HepG2 (cell line): ENCODE measurements around the gene SUN5. TPM values are rescaled to one million over a fixed set of nuclear protein-coding genes. Genes with fewer than 3 reads are reported as not detected.

Experiments used
- CTCF ChIP-seq: sonication (generic); formaldehyde crosslinking; IDR thresholded peaks from 2 replicates; pipeline ENCODE4 v1.5.0; 2020; ENCODE audit warnings: mild to moderate bottlenecking, missing genetic modification reagents, moderate library complexity
- E2F5 ChIP-seq: sonication (generic); formaldehyde crosslinking; conservative IDR thresholded peaks from 2 replicates; pipeline ENCODE4 v1.4.0; 2020; ENCODE audit warnings: missing genetic modification reagents
- EEA1 ChIP-seq: sonication (generic); formaldehyde crosslinking; IDR thresholded peaks from 2 replicates; pipeline ENCODE4 v1.5.1; 2020; ENCODE audit warnings: mild to moderate bottlenecking, missing genetic modification reagents, borderline replicate concordance
- ELF3 ChIP-seq: IDR thresholded peaks from 2 replicates; pipeline ENCODE4 v1.6.1; 2016; ENCODE audit warnings: missing genetic modification reagents, missing compliant biosample characterization
- FOXP1 ChIP-seq, 2 experiments: fragments of 450-650 bp in 1 of 2; IDR thresholded peaks; 2 replicates each; pipeline ENCODE4 v1.6.1; 2017 to 2018; ENCODE audit warnings: antibody characterized with exemption in 1 of 2
- GABPA ChIP-seq, 2 experiments: IDR thresholded peaks; 2 replicates each; pipeline ENCODE4 v1.6.1; 2011 to 2016; ENCODE audit warnings: low read depth in 2 of 2, low read length in 1 of 2, missing biosample characterization in 1 of 2, missing genetic modification characterization in 1 of 2
- NR0B2 ChIP-seq: sonication (generic); formaldehyde crosslinking; IDR thresholded peaks from 2 replicates; pipeline ENCODE4 v1.4.0; 2020; ENCODE audit warnings: mild to moderate bottlenecking, missing genetic modification reagents
- POGK ChIP-seq: sonication (generic); formaldehyde crosslinking; conservative IDR thresholded peaks from 2 replicates; pipeline ENCODE4 v1.8.0; 2022; ENCODE audit warnings: mild to moderate bottlenecking, moderate library complexity, missing genetic modification reagents
- RAD21 ChIP-seq: fragments of 450-650 bp; formaldehyde crosslinking; IDR thresholded peaks from 2 replicates; pipeline ENCODE4 v1.5.0; 2020; ENCODE audit warnings: mild to moderate bottlenecking
- SP140L ChIP-seq: sonication (generic); formaldehyde crosslinking; IDR thresholded peaks from 2 replicates; pipeline ENCODE4 v1.4.0; 2020; ENCODE audit warnings: missing genetic modification reagents, borderline replicate concordance
- ZNF24 ChIP-seq: fragments of 450-650 bp; IDR thresholded peaks from 2 replicates; pipeline ENCODE4 v1.6.1; 2017; ENCODE audit warnings: antibody characterized with exemption, mild to moderate bottlenecking
- ZNF3 ChIP-seq: IDR thresholded peaks from 2 replicates; pipeline ENCODE4 v1.7.0; 2017; ENCODE audit warnings: inconsistent platforms
- ZNF317 ChIP-seq: sonication (generic); formaldehyde crosslinking; IDR thresholded peaks from 2 replicates; pipeline ENCODE4 v1.5.0; 2020; ENCODE audit warnings: mild to moderate bottlenecking, missing genetic modification reagents
- ZNF557 ChIP-seq: sonication (generic); formaldehyde crosslinking; IDR thresholded peaks from 2 replicates; pipeline ENCODE4 v1.4.0; 2020; ENCODE audit warnings: missing genetic modification reagents
- ZNF563 ChIP-seq: sonication (generic); formaldehyde crosslinking; IDR thresholded peaks from 2 replicates; pipeline ENCODE4 v1.8.0; 2022; ENCODE audit warnings: mild to moderate bottlenecking, moderate library complexity, missing genetic modification reagents
- ZSCAN12 ChIP-seq: sonication (generic); formaldehyde crosslinking; IDR thresholded peaks from 2 replicates; pipeline ENCODE4 v1.9.0; 2021; ENCODE audit warnings: mild to moderate bottlenecking, missing genetic modification reagents
- polyA plus RNA-seq, 8 experiments: library from polyadenylated mRNA; depleted of rRNA in 3 of 8; stranded (reverse) in 7 of 8; unstranded in 1 of 8; fragments of >200 nt; fragmentation: Illumina TruSeq in 4 of 8; extraction: Trizol in 4 of 8; gene quantifications; 2 replicates each; pipeline versions ENCODE4 v1.2.1 to v1.2.3, GENCODE V29; 2011 to 2016; ENCODE audit warnings: low read depth in 4 of 8, missing spikeins in 1 of 8, mixed read lengths in 1 of 8; ENCODE audit not compliant: insufficient read depth in 1 of 8
- total RNA-seq, 5 experiments: library from RNA; depleted of rRNA; stranded (reverse); fragments of >200 nt; fragmentation: Illumina TruSeq; extraction: Trizol; gene quantifications; 2 replicates each; pipeline ENCODE4 v1.2.3, GENCODE V29; 2016; ENCODE audit warnings: low read depth in 1 of 5
- TF ChIP-seq, protein P1 (sequence below): sonication (generic); formaldehyde crosslinking; IDR thresholded peaks from 2 replicates; pipeline ENCODE4 v1.5.0; 2020; ENCODE audit warnings: missing genetic modification reagents
- TF ChIP-seq, protein P2 (sequence below): sonication (generic); formaldehyde crosslinking; IDR thresholded peaks from 2 replicates; pipeline ENCODE4 v1.9.0; 2021; ENCODE audit warnings: missing genetic modification reagents, borderline replicate concordance

Gene SUN5
- total and polyA plus RNA-seq, 2 of the 13 experiments (the other 11 are each of a cell fraction or from before 2014, with no cell fraction given), result not detected

DNA sequence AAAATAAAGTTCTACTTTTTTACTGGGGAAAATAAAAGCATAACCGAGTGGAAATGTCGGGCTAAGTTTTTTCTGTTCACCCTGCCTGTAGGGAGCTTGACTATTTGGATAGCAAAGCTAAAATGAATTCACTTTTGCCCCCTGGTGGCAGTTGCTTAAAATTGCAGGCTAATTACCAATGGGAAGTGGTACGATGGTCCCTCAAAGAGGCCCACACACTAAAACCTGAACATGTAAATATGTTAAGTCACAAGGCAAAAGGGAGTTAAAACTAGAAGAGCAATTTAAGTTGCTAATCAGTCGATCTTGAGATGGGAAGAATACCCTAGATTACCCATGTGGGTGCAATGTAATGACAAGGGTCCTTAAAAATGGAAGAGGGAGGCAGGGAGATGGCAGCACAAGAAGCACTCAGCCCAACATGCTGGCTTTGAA is 916 bp upstream of the SUN5 start (continued):
- TF ChIP-seq CTCF (CRISPR knock-in tag) (peak; percentile 82), FOXP1 (IDR thresholded peaks at IDR 0.05) (no peak), FOXP1 (CRISPR knock-in tag; IDR thresholded peaks at IDR 0.05) (no peak), NR0B2 (CRISPR knock-in tag) (0 out of 2 replicates have a peak, but pooled peaks have one; percentile 18), ZNF3 (CRISPR knock-in tag) (0 out of 2 replicates have a peak, but pooled peaks have one; percentile 35), RAD21 (peak; percentile 63), ZNF563 (CRISPR knock-in tag) (no peak), SP140L (CRISPR knock-in tag) (peak; percentile 21; the same call in 1 of the 2 replicates), EEA1 (CRISPR knock-in tag) (0 out of 2 replicates have a peak, but pooled peaks have one; percentile 37), ZNF24 (peak; percentile 73; the same call in 1 of the 2 replicates), ELF3 (CRISPR knock-in tag) (0 out of 2 replicates have a peak, but pooled peaks have one; percentile 9), ZSCAN12 (CRISPR knock-in tag) (0 out of 2 replicates have a peak, but pooled peaks have one; percentile 61), ZNF557 (0 out of 2 replicates have a peak, but pooled peaks have one; percentile 48), ZNF317 (CRISPR knock-in tag) (peak; percentile 34; the same call in 1 of the 2 replicates), GABPA (IDR thresholded peaks at IDR 0.05; ENCODE audit: low read depth, low read length) (no peak), GABPA (CRISPR knock-in tag; IDR thresholded peaks at IDR 0.05; ENCODE audit: low read depth) (no peak), POGK (CRISPR knock-in tag) (0 out of 2 replicates have a peak, but pooled peaks have one; percentile 48), E2F5 (CRISPR knock-in tag) (no peak)
- TF ChIP-seq, protein P1, sequence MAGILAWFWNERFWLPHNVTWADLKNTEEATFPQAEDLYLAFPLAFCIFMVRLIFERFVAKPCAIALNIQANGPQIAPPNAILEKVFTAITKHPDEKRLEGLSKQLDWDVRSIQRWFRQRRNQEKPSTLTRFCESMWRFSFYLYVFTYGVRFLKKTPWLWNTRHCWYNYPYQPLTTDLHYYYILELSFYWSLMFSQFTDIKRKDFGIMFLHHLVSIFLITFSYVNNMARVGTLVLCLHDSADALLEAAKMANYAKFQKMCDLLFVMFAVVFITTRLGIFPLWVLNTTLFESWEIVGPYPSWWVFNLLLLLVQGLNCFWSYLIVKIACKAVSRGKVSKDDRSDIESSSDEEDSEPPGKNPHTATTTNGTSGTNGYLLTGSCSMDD (CRISPR knock-in tag), result peak; percentile 31; the same call in 1 of the 2 replicates
- TF ChIP-seq, protein P2, sequence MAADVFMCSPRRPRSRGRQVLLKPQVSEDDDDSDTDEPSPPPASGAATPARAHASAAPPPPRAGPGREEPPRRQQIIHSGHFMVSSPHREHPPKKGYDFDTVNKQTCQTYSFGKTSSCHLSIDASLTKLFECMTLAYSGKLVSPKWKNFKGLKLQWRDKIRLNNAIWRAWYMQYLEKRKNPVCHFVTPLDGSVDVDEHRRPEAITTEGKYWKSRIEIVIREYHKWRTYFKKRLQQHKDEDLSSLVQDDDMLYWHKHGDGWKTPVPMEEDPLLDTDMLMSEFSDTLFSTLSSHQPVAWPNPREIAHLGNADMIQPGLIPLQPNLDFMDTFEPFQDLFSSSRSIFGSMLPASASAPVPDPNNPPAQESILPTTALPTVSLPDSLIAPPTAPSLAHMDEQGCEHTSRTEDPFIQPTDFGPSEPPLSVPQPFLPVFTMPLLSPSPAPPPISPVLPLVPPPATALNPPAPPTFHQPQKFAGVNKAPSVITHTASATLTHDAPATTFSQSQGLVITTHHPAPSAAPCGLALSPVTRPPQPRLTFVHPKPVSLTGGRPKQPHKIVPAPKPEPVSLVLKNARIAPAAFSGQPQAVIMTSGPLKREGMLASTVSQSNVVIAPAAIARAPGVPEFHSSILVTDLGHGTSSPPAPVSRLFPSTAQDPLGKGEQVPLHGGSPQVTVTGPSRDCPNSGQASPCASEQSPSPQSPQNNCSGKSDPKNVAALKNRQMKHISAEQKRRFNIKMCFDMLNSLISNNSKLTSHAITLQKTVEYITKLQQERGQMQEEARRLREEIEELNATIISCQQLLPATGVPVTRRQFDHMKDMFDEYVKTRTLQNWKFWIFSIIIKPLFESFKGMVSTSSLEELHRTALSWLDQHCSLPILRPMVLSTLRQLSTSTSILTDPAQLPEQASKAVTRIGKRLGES (CRISPR knock-in tag), result 0 out of 2 replicates have a peak, but pooled peaks have one; percentile 48
